H1 (cell line): ENCODE results near the gene TPMT. TPM values are rescaled to one million over a fixed set of nuclear protein-coding genes. Genes with fewer than 3 reads are reported as not detected.

Experiments used
- CTCF ChIA-PET: fragments of 300-600 bp; sonication (Branson Sonifier 250); formaldehyde crosslinking; loops from one replicate; lab custom pipeline; 2021; ENCODE audit not compliant: partially characterized antibody; lab: Charles Lee
- POLR2A ChIA-PET: fragments of 300-600 bp; sonication (Branson Sonifier 250); formaldehyde crosslinking; loops from one replicate; lab custom pipeline; 2021; ENCODE audit warnings: inconsistent platforms; ENCODE audit not compliant: partially characterized antibody; lab: Charles Lee
- DNase-seq, 2 experiments: peaks; one replicate each; pipeline versions ENCODE4 v3.0.0 to v3.0.0-alpha.2; 2010 to 2022; ENCODE audit warnings: low spot score in 2 of 2, low read depth in 1 of 2, mixed read lengths in 1 of 2
- FAIRE-seq: peaks from 2 replicates; lab custom pipeline; 2011; peaks lifted over from hg19 to GRCh38; lab: Jason Lieb, UNC
- H2AFZ ChIP-seq: 2 replicates; pipeline ENCODE4 v1.8.1; 2012; ENCODE audit warnings: low read length, inconsistent platforms
- H2AK5ac ChIP-seq: 2 replicates; pipeline ENCODE4 v1.6.1; 2013; ENCODE audit warnings: low read depth, low read length
- H2BK120ac ChIP-seq: replicated peaks from 2 replicates; pipeline ENCODE3; 2013; ENCODE audit warnings: low read depth, low read length, inconsistent platforms
- H2BK12ac ChIP-seq: 2 replicates; pipeline ENCODE4 v1.6.1; 2013; ENCODE audit warnings: low read depth, low read length
- H2BK15ac ChIP-seq: 2 replicates; pipeline ENCODE4 v1.6.1; 2013; ENCODE audit warnings: low read length
- H2BK20ac ChIP-seq: 2 replicates; pipeline ENCODE4 v1.6.1; 2013; ENCODE audit warnings: low read length
- H2BK5ac ChIP-seq: 2 replicates; pipeline ENCODE4 v1.6.1; 2013; ENCODE audit warnings: low read depth, low read length
- H3K14ac ChIP-seq: 2 replicates; pipeline ENCODE4 v1.6.1; 2013; ENCODE audit warnings: inconsistent platforms; ENCODE audit not compliant: insufficient read length
- H3K18ac ChIP-seq: 2 replicates; pipeline ENCODE4 v1.6.1; 2013; ENCODE audit warnings: low read length; ENCODE audit errors: extremely low read depth
- H3K23ac ChIP-seq: 2 replicates; pipeline ENCODE4 v1.6.1; 2013; ENCODE audit warnings: inconsistent platforms; ENCODE audit not compliant: insufficient read length
- H3K23me2 ChIP-seq: 2 replicates; pipeline ENCODE4 v1.6.1; 2013; ENCODE audit warnings: low read depth, low read length
- H3K27ac ChIP-seq: 2 replicates; pipeline ENCODE4 v1.6.1; 2011; ENCODE audit warnings: low read depth, low read length, inconsistent platforms
- H3K27me3 ChIP-seq, 4 experiments: replicated peaks in 1 of 4; 1 replicate in 1 of 4; 2 replicates in 3 of 4; pipeline versions ENCODE4 v1.6.1 to v1.8.1; 2011 to 2013; ENCODE audit warnings: low read length in 3 of 4, mild to moderate bottlenecking in 3 of 4, inconsistent platforms in 2 of 4, mixed read lengths in 2 of 4, moderate library complexity in 1 of 4; ENCODE audit not compliant: control insufficient read depth in 3 of 4, insufficient read depth in 3 of 4; ENCODE audit errors: extremely low read depth in 1 of 4
- H3K36me3 ChIP-seq, 4 experiments: 2 replicates each; pipeline versions ENCODE4 v1.6.1 to v1.8.1; 2011 to 2013; ENCODE audit warnings: mild to moderate bottlenecking in 4 of 4, low read length in 3 of 4, moderate library complexity in 2 of 4, control low read depth in 1 of 4, inconsistent platforms in 1 of 4; ENCODE audit not compliant: insufficient read depth in 4 of 4, control insufficient read depth in 2 of 4
- H3K4ac ChIP-seq: replicated peaks from 2 replicates; pipeline ENCODE3; 2013; ENCODE audit warnings: low read length, low read depth, mixed read lengths, inconsistent platforms; ENCODE audit not compliant: insufficient read length
- H3K4me1 ChIP-seq, 4 experiments: replicated peaks in 1 of 4; 1 replicate in 1 of 4; 2 replicates in 3 of 4; pipeline versions ENCODE4 v1.6.1 to v1.8.1; 2011 to 2013; ENCODE audit warnings: low read length in 3 of 4, inconsistent platforms in 2 of 4, mixed read lengths in 1 of 4; ENCODE audit not compliant: insufficient read depth in 4 of 4, control insufficient read depth in 3 of 4
- H3K4me2 ChIP-seq, 2 experiments: 2 replicates each; pipeline versions ENCODE4 v1.6.1 to v1.8.1; 2011 to 2013; ENCODE audit warnings: low read depth in 2 of 2, low read length in 2 of 2, control low read depth in 1 of 2, inconsistent platforms in 1 of 2, mild to moderate bottlenecking in 1 of 2; ENCODE audit not compliant: insufficient read depth in 1 of 2
- H3K4me3 ChIP-seq, 4 experiments: fragments of 200-600, 300-600 bp in 1 of 4; sonication (generic), shearing (Covaris generic), sonication (Bioruptor Twin) in 1 of 4; 2 replicates each; pipeline versions ENCODE4 v1.5.1 to v1.8.1; 2011 to 2016; ENCODE audit warnings: low read length in 4 of 4, low read depth in 3 of 4, control low read depth in 2 of 4, inconsistent platforms in 2 of 4, mild to moderate bottlenecking in 2 of 4, mixed read lengths in 1 of 4, moderate library complexity in 1 of 4; ENCODE audit not compliant: insufficient read depth in 2 of 4; ENCODE audit errors: extremely low read depth in 1 of 4
- H3K56ac ChIP-seq: replicated peaks from 2 replicates; pipeline ENCODE3; 2013; ENCODE audit warnings: low read depth, mild to moderate bottlenecking, mixed read lengths, low read length, inconsistent platforms; ENCODE audit not compliant: insufficient read length
- H3K79me1 ChIP-seq: 2 replicates; pipeline ENCODE4 v1.6.1; 2013; ENCODE audit warnings: low read depth, low read length, control low read depth
- H3K79me2 ChIP-seq, 2 experiments: 2 replicates each; pipeline versions ENCODE4 v1.6.1 to v1.8.1; 2012 to 2013; ENCODE audit warnings: low read length in 2 of 2, mild to moderate bottlenecking in 2 of 2, inconsistent platforms in 1 of 2; ENCODE audit not compliant: insufficient read depth in 2 of 2, control insufficient read depth in 1 of 2
- H3K9ac ChIP-seq, 4 experiments: replicated peaks in 1 of 4; 1 replicate in 1 of 4; 2 replicates in 3 of 4; pipeline versions ENCODE4 v1.6.1 to v1.8.1; 2011 to 2013; ENCODE audit warnings: low read depth in 3 of 4, low read length in 3 of 4, control low read depth in 2 of 4, mild to moderate bottlenecking in 2 of 4, moderate library complexity in 2 of 4, inconsistent platforms in 1 of 4; ENCODE audit errors: extremely low read depth in 1 of 4
- H3K9me3 ChIP-seq, 2 experiments: 2 replicates each; pipeline versions ENCODE4 v1.6.1 to v1.8.1; 2012 to 2013; ENCODE audit warnings: mild to moderate bottlenecking in 2 of 2, moderate library complexity in 2 of 2, control low read depth in 1 of 2, inconsistent platforms in 1 of 2, low read depth in 1 of 2, low read length in 1 of 2, mixed read lengths in 1 of 2; ENCODE audit not compliant: insufficient read depth in 2 of 2
- H4K20me1 ChIP-seq, 2 experiments: replicated peaks in 1 of 2; 2 replicates each; pipeline versions ENCODE3 to v1.8.1; 2011 to 2013; ENCODE audit warnings: inconsistent platforms in 2 of 2, low read length in 2 of 2, mild to moderate bottlenecking in 1 of 2; ENCODE audit not compliant: insufficient read depth in 2 of 2, control insufficient read depth in 1 of 2
- H4K5ac ChIP-seq: 2 replicates; pipeline ENCODE4 v1.6.1; 2013; ENCODE audit warnings: low read length, low read depth, mixed read lengths, inconsistent platforms; ENCODE audit not compliant: insufficient read length
- H4K8ac ChIP-seq: 2 replicates; pipeline ENCODE4 v1.8.0; 2013; ENCODE audit warnings: mild to moderate bottlenecking, moderate library complexity, low read length, inconsistent platforms; ENCODE audit not compliant: insufficient read depth; ENCODE audit errors: extremely low read depth
- H4K91ac ChIP-seq: replicated peaks from 2 replicates; pipeline ENCODE3; 2013; ENCODE audit warnings: low read length, mixed read lengths, inconsistent platforms; ENCODE audit not compliant: insufficient read length
- ASH2L ChIP-seq: fragments of 200-600, 300-600 bp; sonication (generic); IDR thresholded peaks from one replicate; pipeline ENCODE4 v1.7.1; 2017; ENCODE audit warnings: low read length
- CEBPB ChIP-seq: IDR thresholded peaks from 2 replicates; pipeline ENCODE4 v1.6.1; 2012; ENCODE audit warnings: low read depth, low read length
- EGR1 ChIP-seq: IDR thresholded peaks from 2 replicates; pipeline ENCODE4 v1.6.1; 2011; ENCODE audit warnings: low read depth, low read length, borderline replicate concordance
- GTF2F1 ChIP-seq: IDR thresholded peaks from 2 replicates; pipeline ENCODE4 v1.6.1; 2012; ENCODE audit warnings: low read depth, low read length, improper control_type of control experiment, borderline replicate concordance
- HDAC2 ChIP-seq, 2 experiments: fragments of 300-600 bp in 1 of 2; sonication (generic) in 1 of 2; IDR thresholded peaks; 2 replicates each; pipeline ENCODE4 v1.6.1; 2011 to 2012; ENCODE audit warnings: low read depth in 2 of 2, low read length in 2 of 2, mild to moderate bottlenecking in 2 of 2, moderate library complexity in 2 of 2, borderline replicate concordance in 1 of 2, inconsistent platforms in 1 of 2
- NANOG ChIP-seq: IDR thresholded peaks from 2 replicates; pipeline ENCODE4 v1.6.1; 2011; ENCODE audit warnings: low read length, low read depth, mild to moderate bottlenecking, inconsistent platforms; ENCODE audit not compliant: insufficient read depth, poor library complexity, severe bottlenecking
- POLR2A ChIP-seq, 2 experiments: IDR thresholded peaks; 1 replicate in 1 of 2; 2 replicates in 1 of 2; pipeline ENCODE4 v1.6.1; 2011; ENCODE audit warnings: low read depth in 2 of 2, low read length in 2 of 2, mild to moderate bottlenecking in 2 of 2; ENCODE audit errors: control extremely low read depth in 1 of 2
- POLR2AphosphoS5 ChIP-seq: IDR thresholded peaks from 2 replicates; pipeline ENCODE4 v1.6.1; 2011; ENCODE audit warnings: low read depth, low read length
- SAP30 ChIP-seq: fragments of 300-600 bp; sonication (generic); IDR thresholded peaks from 2 replicates; pipeline ENCODE4 v1.7.1; 2012; ENCODE audit warnings: low read length, moderate library complexity, mild to moderate bottlenecking, inconsistent platforms; ENCODE audit not compliant: insufficient read depth, insufficient replicate concordance
- SP2 ChIP-seq: IDR thresholded peaks from 2 replicates; pipeline ENCODE4 v1.6.1; 2012; ENCODE audit warnings: mild to moderate bottlenecking, low read length, inconsistent platforms
- TAF1 ChIP-seq: IDR thresholded peaks from 2 replicates; pipeline ENCODE4 v1.6.1; 2011; ENCODE audit warnings: mild to moderate bottlenecking, low read depth, low read length
- TAF7 ChIP-seq: optimal IDR thresholded peaks from 2 replicates; pipeline ENCODE3; 2011; ENCODE audit warnings: low read depth, mild to moderate bottlenecking, inconsistent platforms, low read length, moderate library complexity, borderline replicate concordance
- TEAD4 ChIP-seq: IDR thresholded peaks from 2 replicates; pipeline ENCODE4 v1.6.1; 2012; ENCODE audit warnings: low read depth, low read length, inconsistent platforms, mixed read lengths
- WGBS, 2 experiments: shearing (Covaris generic) in 1 of 2; methylation state at CpG; one replicate each; pipeline versions ENCODE4 v1.1.6 to v1.1.7; 2013 to 2015; ENCODE audit warnings: low lambda C conversion rate in 2 of 2, mixed read lengths in 2 of 2, inconsistent platforms in 1 of 2, low coverage in 1 of 2, missing lambda C conversion rate in 1 of 2; ENCODE audit not compliant: insufficient replicate concordance in 2 of 2, insufficient coverage in 1 of 2, insufficient read length in 1 of 2; ENCODE audit errors: extremely low coverage in 1 of 2, missing lambda C conversion rate in 1 of 2; 5-methylcytosine and 5-hydroxymethylcytosine counted together
- polyA plus RNA-seq, 7 experiments: library from polyadenylated mRNA; depleted of rRNA in 3 of 7; stranded (reverse) in 5 of 7; unstranded in 2 of 7; fragments of >200 nt in 5 of 7; fragments of 200-250 nt in 2 of 7; gene quantifications; 1 replicate in 5 of 7; 2 replicates in 1 of 7; 4 replicates in 1 of 7; pipeline versions ENCODE4 v1.2.1 to v1.2.3, GENCODE V29; 2011 to 2013; ENCODE audit warnings: missing spikeins in 2 of 7, mixed read lengths in 2 of 7
- total RNA-seq: library from RNA; stranded (reverse); fragmentation: NEBNext Ultra II Directional; extraction: Animal tissue kit (Norgen Biotek cat#: 25700); gene quantifications from 2 replicates; pipeline ENCODE4 v1.2.1, GENCODE V29; 2021

TPMT gene
- total and polyA plus RNA-seq, 2 of the 8 experiments (the other 6 are each of a cell fraction or from before 2014, with no cell fraction given), result 12.3 to 17.2 TPM

GRCh38 chr6:18177286-18177965 is 22.5 kb upstream of the TPMT start:
- H3K23ac ChIP-seq, result no peak overlapping the region
- H3K18ac ChIP-seq, result no peak overlapping the region
- H2AFZ ChIP-seq, result no peak overlapping the region
- no peaks in the 10 kb centered on the region; a peak in 1 of 4 replicates for H3K79me2 ChIP-seq
- no peak overlapping the region for H2BK20ac ChIP-seq
- H2BK15ac ChIP-seq, result no peak overlapping the region
- no peak overlapping the region for H3K4me3 ChIP-seq
- no peak overlapping the region for H4K8ac ChIP-seq
- no peak for FAIRE-seq
- H4K91ac ChIP-seq, result no peak overlapping the region
- no peak overlapping the region for H3K14ac ChIP-seq
- H3K4me2 ChIP-seq, result no peak overlapping the region
- 0 out of 7 replicates have a peak, but pooled peaks cover 0 to 2% (median 0%) of the 10 kb centered on the region in 4 experiments for H3K4me1 ChIP-seq
- no peaks in the 10 kb centered on the region; a peak in 1 of 8 replicates for H3K36me3 ChIP-seq
- H2BK12ac ChIP-seq, result no peak overlapping the region
- no peaks in the 10 kb centered on the region for H4K20me1 ChIP-seq
- H4K5ac ChIP-seq, result no peak overlapping the region
- H3K27me3 ChIP-seq, result no peaks in the 10 kb centered on the region
- ChIA-PET CTCF (interaction anchor here (0.7 kb wide), 1 partner anchor 70 kb away, joined by 3 read pairs; no protein-coding TSS in a partner anchor), POLR2A (no interaction called here)
- no peak overlapping the region for H2AK5ac ChIP-seq
- no peaks in the 10 kb centered on the region for H3K23me2 ChIP-seq
- no peaks in the 10 kb centered on the region for H3K79me1 ChIP-seq
- no peak overlapping the region for H3K56ac ChIP-seq
- H2BK5ac ChIP-seq, result no peak overlapping the region
- 91% methylated on average over 4 of the region's 4 CpGs; no CpG with 5 or more reads in 1 of the 2 experiments for WGBS, 2 experiments
- H2BK120ac ChIP-seq, result no peak overlapping the region
- no peak for DNase-seq
- H3K9me3 ChIP-seq, result no peaks in the 10 kb centered on the region
- no peak overlapping the region for H3K27ac ChIP-seq
- H3K9ac ChIP-seq, result no peak overlapping the region
- no peak overlapping the region for H3K4ac ChIP-seq
- TF ChIP-seq GTF2F1 (no peak), ASH2L (no peak), POLR2AphosphoS5 (no peak), HDAC2 (IDR thresholded peaks at IDR 0.05; ENCODE audit: borderline replicate concordance in 1 of 2, low read depth in 2 of 2, low read length in 2 of 2) (no peak), TEAD4 (no peak), SP2 (no peak), SAP30 (no peak), CEBPB (no peak), TAF1 (no peak), EGR1 (no peak), TAF7 (no peak), POLR2A (IDR thresholded peaks at IDR 0.05; ENCODE audit: control extremely low read depth in 1 of 2, low read depth in 2 of 2, low read length in 2 of 2) (no peak), NANOG (no peak)
